HCT116 (cell line): ENCODE results near the gene TRIM10. TPM values are rescaled to one million over a fixed set of nuclear protein-coding genes. Genes with fewer than 3 reads are reported as not detected.

ENCODE experiments used
- ATAC-seq: fragments of 200-7000 bp; cut with Tn5 transposase; 2 replicates; pipeline ENCODE4 v1.9.1; 2020; ENCODE audit warnings: mild to moderate bottlenecking, moderate library complexity
- BruUV-seq: library from RNA; stranded (reverse); fragments of 400-500 nt; replicated peaks from 2 replicates; lab custom pipeline; 2021; lab: Mats Ljungman, UMichigan
- CTCF ChIA-PET: fragments of 300-600 bp; sonication (Branson Sonifier 250); formaldehyde crosslinking; loops from one replicate; lab custom pipeline; 2021; ENCODE audit warnings: antibody characterized with exemption; lab: Charles Lee
- POLR2A ChIA-PET: fragments of 300-600, 350-600 bp; sonication (Branson Sonifier 250); formaldehyde crosslinking; loops from one replicate; lab custom pipeline; 2021; ENCODE audit warnings: antibody characterized with exemption; lab: Charles Lee
- RAD21 ChIA-PET, 2 experiments: fragments of 300-600 bp; sonication (Branson Sonifier 250); formaldehyde crosslinking; loops; one replicate each; lab custom pipeline; 2023; ENCODE audit warnings: low total read pairs in 2 of 2; ENCODE audit not compliant: uncharacterized antibody in 2 of 2, unreplicated experiment in 2 of 2, low non-redundant PET in 1 of 2; lab: Charles Lee
- DNase-seq: peaks from one replicate; pipeline ENCODE4 v3.0.0-alpha.2; 2010; ENCODE audit warnings: low read depth, low spot score
- H2AFZ ChIP-seq: fragments of 200-600 bp; shearing (Covaris generic), sonication (generic); 2 replicates; pipeline ENCODE4 v1.6.1; 2017; ENCODE audit warnings: low read depth, mixed run types, mixed read lengths, antibody characterized with exemption, low read length; ENCODE audit not compliant: poor library complexity, severe bottlenecking
- H3K27ac ChIP-seq: 2 replicates; pipeline ENCODE4 v1.5.1; 2012; ENCODE audit warnings: low read depth, low read length
- H3K27me3 ChIP-seq: fragments of 200-600 bp; sonication (generic); 2 replicates; pipeline ENCODE4 v1.6.1; 2016; ENCODE audit warnings: mixed run types, low read length, mixed read lengths; ENCODE audit not compliant: insufficient read depth
- H3K36me3 ChIP-seq, 2 experiments: fragments of 200-500 bp in 1 of 2; fragments of 200-600 bp in 1 of 2; sonication (Bioruptor generic) in 1 of 2; sonication (generic) in 1 of 2; 2 replicates each; pipeline versions ENCODE4 v1.5.1 to v1.6.1; 2014 to 2016; ENCODE audit warnings: low read length in 2 of 2, inconsistent platforms in 1 of 2, mixed read lengths in 1 of 2, mixed run types in 1 of 2; ENCODE audit not compliant: insufficient read depth in 2 of 2, control insufficient read depth in 1 of 2
- H3K4me1 ChIP-seq, 2 experiments: fragments of 200-600 bp in 1 of 2; sonication (generic) in 1 of 2; 2 replicates each; pipeline versions ENCODE4 v1.5.1 to v1.6.1; 2012 to 2017; ENCODE audit warnings: low read length in 2 of 2, inconsistent platforms in 1 of 2, mild to moderate bottlenecking in 1 of 2, mixed read lengths in 1 of 2, mixed run types in 1 of 2, moderate library complexity in 1 of 2; ENCODE audit not compliant: insufficient read depth in 2 of 2, control insufficient read depth in 1 of 2
- H3K4me2 ChIP-seq: fragments of 200-600 bp; sonication (generic); 2 replicates; pipeline ENCODE4 v1.6.1; 2017; ENCODE audit warnings: mixed run types, low read length, mixed read lengths
- H3K4me3 ChIP-seq, 2 experiments: fragments of 200-600 bp in 1 of 2; sonication (generic) in 1 of 2; replicated peaks in 1 of 2; 2 replicates each; pipeline ENCODE4 v1.5.1; 2011 to 2016; ENCODE audit warnings: low read length in 2 of 2, control low read depth in 1 of 2, low read depth in 1 of 2, mild to moderate bottlenecking in 1 of 2, mixed read lengths in 1 of 2, mixed run types in 1 of 2
- H3K79me2 ChIP-seq: fragments of 200-600 bp; sonication (generic); 2 replicates; pipeline ENCODE4 v1.6.1; 2017; ENCODE audit warnings: mild to moderate bottlenecking, mixed run types, low read length, moderate library complexity, mixed read lengths; ENCODE audit not compliant: insufficient read depth
- H3K9ac ChIP-seq: fragments of 200-600 bp; sonication (generic); 2 replicates; pipeline ENCODE4 v1.6.1; 2016; ENCODE audit warnings: low read length, mixed read lengths
- H3K9me2 ChIP-seq: fragments of 200-600 bp; sonication (generic), shearing (Covaris generic); 2 replicates; pipeline ENCODE4 v1.6.1; 2017; ENCODE audit warnings: mixed run types, mild to moderate bottlenecking, moderate library complexity; ENCODE audit not compliant: insufficient read depth
- H3K9me3 ChIP-seq, 2 experiments: fragments of 200-500 bp in 1 of 2; fragments of 200-600 bp in 1 of 2; sonication (Bioruptor generic) in 1 of 2; sonication (generic) in 1 of 2; 2 replicates each; pipeline ENCODE4 v1.6.1; 2014 to 2017; ENCODE audit warnings: low read length in 2 of 2, mixed read lengths in 2 of 2, inconsistent platforms in 1 of 2, low read depth in 1 of 2, mild to moderate bottlenecking in 1 of 2, mixed run types in 1 of 2, moderate library complexity in 1 of 2; ENCODE audit not compliant: control insufficient read depth in 1 of 2, insufficient read depth in 1 of 2
- H4K20me1 ChIP-seq: fragments of 200-600 bp; sonication (generic), shearing (Covaris generic); 2 replicates; pipeline ENCODE4 v1.6.1; 2017; ENCODE audit warnings: mixed run types, mild to moderate bottlenecking, moderate library complexity; ENCODE audit not compliant: insufficient read depth
- ATF3 ChIP-seq: IDR thresholded peaks from 2 replicates; pipeline ENCODE4 v1.6.1; 2012
- CEBPB ChIP-seq: IDR thresholded peaks from 2 replicates; pipeline ENCODE4 v1.6.1; 2012; ENCODE audit warnings: low read depth
- MAX ChIP-seq: IDR thresholded peaks from 2 replicates; pipeline ENCODE4 v1.6.1; 2012
- SP1 ChIP-seq: IDR thresholded peaks from 2 replicates; pipeline ENCODE4 v1.6.1; 2012; ENCODE audit warnings: low read depth
- SRF ChIP-seq: IDR thresholded peaks from 2 replicates; pipeline ENCODE4 v1.6.1; 2012; ENCODE audit warnings: low read depth
- YY1 ChIP-seq: IDR thresholded peaks from 2 replicates; pipeline ENCODE4 v1.6.1; 2011; ENCODE audit warnings: low read length, low read depth, moderate library complexity, mild to moderate bottlenecking; ENCODE audit not compliant: insufficient replicate concordance; ENCODE audit errors: extremely low read depth
- intact Hi-C: fragments of 100-400 bp; cut with micrococcal nuclease; formaldehyde crosslinking; loops from 2 replicates; pipeline ENCODE4 v1.10.0; 2022
- total RNA-seq: library from RNA; stranded (reverse); gene quantifications from one replicate; pipeline ENCODE4 v1.2.1, GENCODE V29; 2021; ENCODE audit not compliant: unreplicated experiment
- TF ChIP-seq, protein P1 (sequence below), 3 experiments: fragments of 200-600 bp in 1 of 3; sonication (generic) in 1 of 3; IDR thresholded peaks in 2 of 3; conservative IDR thresholded peaks in 1 of 3; 2 replicates each; pipeline ENCODE4 v1.5.1; 2012 to 2017; ENCODE audit warnings: low read depth in 2 of 3, low read length in 2 of 3, antibody characterized with exemption in 1 of 3, borderline replicate concordance in 1 of 3, control low read depth in 1 of 3, mild to moderate bottlenecking in 1 of 3, mixed read lengths in 1 of 3, mixed run types in 1 of 3, moderate library complexity in 1 of 3; ENCODE audit not compliant: insufficient read depth in 1 of 3

TRIM10 gene
- total RNA-seq, 1 experiment from 2014 or later: 0.98 TPM

- DNase-seq (no peak), ATAC-seq (no peak)
- Histone ChIP-seq H3K79me2 (peaks cover 1% of the 10 kb centered on the region; the same call in 1 of the 2 replicates), H3K36me3 (peaks cover 16 to 21% of the 10 kb centered on the region in 2 experiments), H3K9me3 (no peaks in the 10 kb centered on the region), H3K27me3 (no peaks in the 10 kb centered on the region), H2AFZ (no peak overlapping the region), H3K27ac (no peak overlapping the region), H3K4me1 (no peaks in the 10 kb centered on the region), H3K9ac (no peak overlapping the region), H4K20me1 (no peaks in the 10 kb centered on the region), H3K4me2 (no peak overlapping the region), H3K9me2 (no peaks in the 10 kb centered on the region), H3K4me3 (no peak overlapping the region)
- TF ChIP-seq YY1: no peak
- no peak for TF ChIP-seq CEBPB
- no peak for TF ChIP-seq SP1
- no peak for TF ChIP-seq SRF
- no peak for TF ChIP-seq MAX
- TF ChIP-seq, protein P1, sequence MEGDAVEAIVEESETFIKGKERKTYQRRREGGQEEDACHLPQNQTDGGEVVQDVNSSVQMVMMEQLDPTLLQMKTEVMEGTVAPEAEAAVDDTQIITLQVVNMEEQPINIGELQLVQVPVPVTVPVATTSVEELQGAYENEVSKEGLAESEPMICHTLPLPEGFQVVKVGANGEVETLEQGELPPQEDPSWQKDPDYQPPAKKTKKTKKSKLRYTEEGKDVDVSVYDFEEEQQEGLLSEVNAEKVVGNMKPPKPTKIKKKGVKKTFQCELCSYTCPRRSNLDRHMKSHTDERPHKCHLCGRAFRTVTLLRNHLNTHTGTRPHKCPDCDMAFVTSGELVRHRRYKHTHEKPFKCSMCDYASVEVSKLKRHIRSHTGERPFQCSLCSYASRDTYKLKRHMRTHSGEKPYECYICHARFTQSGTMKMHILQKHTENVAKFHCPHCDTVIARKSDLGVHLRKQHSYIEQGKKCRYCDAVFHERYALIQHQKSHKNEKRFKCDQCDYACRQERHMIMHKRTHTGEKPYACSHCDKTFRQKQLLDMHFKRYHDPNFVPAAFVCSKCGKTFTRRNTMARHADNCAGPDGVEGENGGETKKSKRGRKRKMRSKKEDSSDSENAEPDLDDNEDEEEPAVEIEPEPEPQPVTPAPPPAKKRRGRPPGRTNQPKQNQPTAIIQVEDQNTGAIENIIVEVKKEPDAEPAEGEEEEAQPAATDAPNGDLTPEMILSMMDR (IDR thresholded peaks at IDR 0.05 in 2 of 3, conservative IDR thresholded peaks at IDR 0.05 in 1 of 3; ENCODE audit: borderline replicate concordance in 1 of 3, insufficient read depth in 1 of 3, low read depth in 2 of 3, low read length in 2 of 3): no peak
- TF ChIP-seq ATF3: no peak
- RAD21 ChIA-PET: no interaction called here
- BruUV-seq: no TSS peak
- intact Hi-C loops: no loop called here
- POLR2A ChIA-PET: no interaction called here
- CTCF ChIA-PET: no interaction called here
Measured at GRCh38 chr6:30194797-30195690, 34.0 kb upstream of the TRIM10 start.
